Stimulated activated CD4-positive, alpha-beta T cell treated with anti-CD3 and anti-CD28 coated beads, Interleukin-12 subunit alpha, Interleukin-12 subunit beta, amount 100 ng/mL, for 24 hours (primary cell): ENCODE data around the gene EBF4.
A peak's percentile ranks its signal among the peaks of the same experiment; 100 is the strongest.

ENCODE experiments used
- DNase-seq, 2 experiments: peaks; one replicate each; pipeline ENCODE4 v3.0.0-alpha.2; 2020; ENCODE audit warnings: low read depth in 2 of 2

EBF4 gene, protein sequence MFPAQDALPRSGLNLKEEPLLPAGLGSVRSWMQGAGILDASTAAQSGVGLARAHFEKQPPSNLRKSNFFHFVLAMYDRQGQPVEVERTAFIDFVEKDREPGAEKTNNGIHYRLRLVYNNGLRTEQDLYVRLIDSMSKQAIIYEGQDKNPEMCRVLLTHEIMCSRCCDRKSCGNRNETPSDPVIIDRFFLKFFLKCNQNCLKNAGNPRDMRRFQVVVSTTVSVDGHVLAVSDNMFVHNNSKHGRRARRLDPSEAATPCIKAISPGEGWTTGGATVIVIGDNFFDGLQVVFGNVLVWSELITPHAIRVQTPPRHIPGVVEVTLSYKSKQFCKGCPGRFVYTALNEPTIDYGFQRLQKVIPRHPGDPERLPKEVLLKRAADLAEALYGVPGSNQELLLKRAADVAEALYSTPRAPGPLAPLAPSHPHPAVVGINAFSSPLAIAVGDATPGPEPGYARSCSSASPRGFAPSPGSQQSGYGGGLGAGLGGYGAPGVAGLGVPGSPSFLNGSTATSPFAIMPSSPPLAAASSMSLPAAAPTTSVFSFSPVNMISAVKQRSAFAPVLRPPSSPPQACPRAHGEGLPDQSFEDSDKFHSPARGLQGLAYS

DNA sequence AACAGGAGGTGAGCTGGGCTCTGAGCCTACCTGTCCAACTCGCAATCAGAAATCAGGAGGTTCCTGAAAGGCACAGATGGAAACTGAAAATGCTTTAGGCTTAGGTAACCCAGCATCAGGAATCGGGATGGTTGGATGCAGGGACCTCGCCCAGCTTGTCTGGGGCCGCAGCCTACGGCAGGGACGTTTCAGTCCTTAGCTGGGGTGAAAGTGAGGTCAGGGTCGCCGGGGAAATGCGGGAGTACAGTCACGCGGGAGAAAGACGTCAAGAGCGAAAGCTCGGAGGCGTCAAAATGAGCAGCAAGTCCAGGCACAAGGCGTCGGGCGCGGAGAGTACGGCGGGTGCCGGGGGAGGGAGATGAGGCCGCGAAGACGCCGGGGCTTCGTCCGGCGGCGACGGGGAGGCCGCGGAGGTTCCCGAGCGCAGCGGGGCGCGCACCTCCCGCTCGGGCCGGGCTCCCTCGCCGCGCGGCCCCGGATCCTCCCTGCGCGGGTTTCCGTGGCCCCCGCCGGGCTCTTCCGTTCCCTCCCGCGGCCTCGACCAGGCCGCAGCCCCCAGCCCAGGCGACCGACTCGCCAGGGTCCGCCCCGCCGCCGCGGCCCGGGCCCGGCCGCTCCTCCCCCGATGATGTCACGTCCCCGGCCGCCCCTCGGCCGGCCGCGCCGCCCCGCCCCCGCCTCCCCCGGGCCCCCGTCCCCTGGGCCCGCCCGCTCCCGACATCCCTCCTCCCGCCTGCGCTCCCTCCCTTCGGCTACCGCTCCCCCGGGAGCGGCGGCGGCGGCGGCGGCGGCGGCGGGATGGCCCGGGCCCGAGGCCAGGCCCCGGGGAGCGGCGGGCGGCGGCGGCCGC lies at the start of gene EBF4:
Gene EBF4, plus strand, starts transcription at position 745 of the 850 bp plus-strand sequence. CDS start 866 bp downstream, outside the sequence.
- no peak for DNase-seq

DNA sequence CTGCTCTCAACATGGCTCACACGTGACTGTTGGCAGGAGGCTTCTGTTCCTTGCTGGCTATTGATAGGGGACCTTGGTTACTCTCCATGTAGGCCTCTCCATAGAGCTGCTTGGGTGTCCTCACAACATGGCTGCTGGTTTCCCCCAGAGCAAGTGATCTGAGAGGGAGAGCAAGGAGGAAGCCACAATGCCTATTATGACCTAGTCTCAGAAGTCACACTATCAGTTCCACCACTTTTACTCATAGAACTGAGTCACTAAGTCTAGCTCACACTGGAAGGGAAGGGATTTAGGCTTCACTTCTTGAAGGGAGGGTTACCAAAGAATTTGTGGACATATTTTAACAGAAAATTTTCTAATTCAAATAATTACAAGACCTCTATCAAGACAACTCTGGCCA lies 48.9 kb upstream of the EBF4 start:
- no peak for DNase-seq

DNA sequence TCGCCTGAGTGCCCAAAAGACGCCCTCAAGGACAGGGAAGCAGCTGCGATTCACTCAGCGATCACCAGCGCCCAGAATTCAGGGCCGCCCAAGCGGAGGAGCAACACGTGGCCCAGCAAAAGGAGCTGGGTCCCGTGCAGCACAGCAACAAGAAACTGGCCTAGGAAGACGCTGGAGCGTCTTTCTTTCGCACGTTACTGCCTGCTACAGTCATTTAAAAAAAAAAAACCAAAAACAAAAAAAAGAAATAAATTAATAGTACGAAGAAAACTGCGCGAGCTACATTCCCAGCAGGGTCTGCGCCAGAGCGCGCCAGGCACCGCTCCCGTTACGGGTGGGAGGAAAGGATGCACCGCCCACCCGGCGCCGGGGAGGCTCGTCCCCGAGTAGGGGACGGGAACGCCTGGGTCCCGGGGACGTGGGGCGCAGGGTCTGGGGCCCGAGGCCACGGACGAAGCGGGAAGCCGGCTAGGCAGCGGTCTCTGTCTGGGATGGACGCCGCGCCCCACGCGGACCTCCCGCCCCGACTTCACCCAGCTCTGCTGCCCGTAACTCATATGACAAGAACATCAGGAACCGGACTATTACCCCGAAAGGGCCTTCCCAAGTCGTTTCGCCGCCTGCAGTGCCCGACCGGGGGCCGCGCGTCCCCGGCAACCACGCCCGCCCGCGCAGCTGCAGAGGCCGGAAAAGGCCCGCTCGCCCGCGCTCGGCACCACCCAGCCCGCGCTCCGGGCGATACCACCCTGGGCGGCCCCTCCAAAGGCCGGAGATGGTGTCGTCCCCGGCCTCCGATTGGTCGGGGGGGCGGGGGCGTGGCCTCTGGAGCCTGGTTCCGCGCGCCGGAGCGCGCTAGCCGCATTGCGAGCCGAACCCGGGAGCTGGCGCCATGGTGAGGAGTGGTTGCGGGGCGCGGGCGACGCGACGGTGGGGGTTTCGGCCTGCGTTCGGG lies 40.5 kb upstream of the EBF4 start, which contains the start of gene NOP56:
Gene NOP56, plus strand, starts transcription at position 861 of the 952 bp plus-strand sequence. Its CDS starts 29 bp downstream, at position 890.
- DNase-seq: peak; percentile 88 to 92

DNA sequence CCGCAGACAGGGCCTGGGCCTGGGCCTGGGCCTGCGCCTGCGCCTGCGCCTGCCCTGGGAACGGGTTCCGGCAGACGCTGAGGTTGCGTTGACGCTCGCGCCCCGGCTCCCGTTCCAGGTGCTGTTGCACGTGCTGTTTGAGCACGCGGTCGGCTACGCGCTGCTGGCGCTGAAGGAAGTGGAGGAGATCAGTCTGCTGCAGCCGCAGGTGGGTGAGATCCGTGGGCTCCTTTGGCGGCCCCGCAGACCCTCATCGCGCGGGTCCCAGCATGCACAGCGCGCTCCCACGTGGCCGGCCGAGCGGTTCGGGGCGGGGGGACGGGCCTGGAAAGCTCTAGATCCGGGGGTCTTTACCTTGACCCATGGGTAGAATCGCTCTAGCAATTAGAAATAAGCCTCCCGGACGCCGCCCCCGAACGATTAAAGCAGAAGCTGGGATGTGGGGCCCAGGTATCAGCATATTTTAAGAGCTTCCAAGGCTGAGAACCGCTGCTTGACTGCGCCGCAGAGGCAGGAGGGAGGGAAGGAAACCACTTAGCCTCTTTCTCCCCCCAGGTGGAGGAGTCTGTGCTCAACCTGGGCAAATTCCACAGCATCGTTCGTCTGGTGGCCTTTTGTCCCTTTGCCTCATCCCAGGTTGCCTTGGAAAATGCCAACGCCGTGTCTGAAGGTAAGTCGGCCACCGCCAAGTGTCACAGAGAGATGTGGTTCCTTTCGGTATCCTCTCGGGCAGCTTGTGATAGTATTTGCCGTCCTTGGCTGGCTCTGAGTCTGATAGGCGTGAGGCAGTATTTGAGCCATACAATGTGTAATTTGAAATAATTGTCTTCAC lies 39.6 kb upstream of the EBF4 start:
- no peak for DNase-seq

DNA sequence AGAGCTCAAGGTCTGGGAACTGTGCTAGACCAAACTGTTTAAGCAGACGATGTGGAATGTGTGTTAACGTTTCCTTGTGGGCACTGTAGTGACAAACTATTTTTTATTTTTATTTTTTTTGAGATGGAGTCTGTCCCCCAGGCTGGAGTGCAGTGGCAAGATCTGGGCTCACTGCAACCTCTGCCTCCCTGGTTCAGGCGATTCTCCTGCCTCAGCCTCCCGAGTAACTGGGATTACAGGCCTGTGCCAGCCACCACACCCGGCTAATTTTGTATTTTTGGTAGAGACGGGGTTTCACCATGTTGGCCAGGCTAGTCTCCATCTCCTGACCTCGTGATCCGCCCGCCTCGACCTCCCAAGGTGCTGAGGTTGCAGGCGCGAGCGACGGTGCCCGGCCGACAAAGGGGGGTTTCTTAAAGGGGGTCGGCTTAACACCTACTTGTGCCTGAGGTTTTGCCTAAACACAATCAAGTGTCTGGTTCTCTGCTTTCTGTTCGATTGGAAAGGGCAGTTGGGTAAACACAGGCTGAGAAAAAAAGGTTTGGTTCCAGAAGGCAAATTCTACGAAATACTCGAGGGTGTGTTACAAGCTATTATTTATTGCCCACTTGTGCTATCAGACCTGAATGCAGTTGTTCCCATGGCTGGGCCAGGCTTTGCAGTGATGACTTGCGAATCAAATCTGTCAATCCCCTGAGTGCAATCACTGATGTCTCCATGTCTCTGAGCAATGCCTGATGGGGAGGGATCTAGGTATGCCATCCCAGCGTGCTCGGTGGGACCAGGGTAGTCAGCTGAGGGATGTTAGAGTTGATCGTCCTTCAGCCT lies 38.8 kb upstream of the EBF4 start:
- no peak for DNase-seq

DNA sequence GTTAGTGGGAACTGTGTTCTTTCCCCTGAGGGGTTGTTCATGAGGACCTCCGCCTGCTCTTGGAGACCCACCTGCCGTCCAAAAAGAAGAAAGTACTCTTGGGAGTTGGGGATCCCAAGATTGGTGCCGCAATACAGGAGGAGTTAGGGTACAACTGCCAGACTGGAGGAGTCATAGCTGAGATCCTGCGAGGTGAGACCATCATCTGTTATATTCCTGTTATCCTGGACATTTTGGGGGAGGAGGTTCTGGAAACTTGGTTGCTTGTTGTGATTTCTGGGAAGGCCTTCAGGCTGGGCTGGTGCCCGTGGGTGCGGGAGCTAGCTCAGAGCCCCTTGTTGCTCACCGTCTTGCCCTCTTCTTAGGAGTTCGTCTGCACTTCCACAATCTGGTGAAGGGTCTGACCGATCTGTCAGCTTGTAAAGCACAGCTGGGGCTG lies 38.2 kb upstream of the EBF4 start:
- DNase-seq: no peak

DNA sequence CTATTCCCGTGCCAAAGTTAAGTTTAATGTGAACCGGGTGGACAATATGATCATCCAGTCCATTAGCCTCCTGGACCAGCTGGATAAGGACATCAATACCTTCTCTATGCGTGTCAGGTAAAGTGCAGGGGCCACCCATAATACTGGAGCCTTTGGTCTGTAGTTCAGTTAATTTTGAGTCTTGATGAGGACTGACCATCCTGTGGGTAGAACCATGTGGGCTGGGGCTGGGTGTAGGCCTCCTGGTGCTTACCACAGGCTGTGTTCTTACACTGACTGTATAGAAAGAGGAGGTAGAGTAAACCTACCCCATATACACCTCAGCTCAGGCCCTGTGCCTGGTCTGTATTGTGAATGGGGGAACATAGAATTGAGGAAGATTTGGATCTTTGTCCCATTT lies 37.7 kb upstream of the EBF4 start:
- DNase-seq: no peak

DNA sequence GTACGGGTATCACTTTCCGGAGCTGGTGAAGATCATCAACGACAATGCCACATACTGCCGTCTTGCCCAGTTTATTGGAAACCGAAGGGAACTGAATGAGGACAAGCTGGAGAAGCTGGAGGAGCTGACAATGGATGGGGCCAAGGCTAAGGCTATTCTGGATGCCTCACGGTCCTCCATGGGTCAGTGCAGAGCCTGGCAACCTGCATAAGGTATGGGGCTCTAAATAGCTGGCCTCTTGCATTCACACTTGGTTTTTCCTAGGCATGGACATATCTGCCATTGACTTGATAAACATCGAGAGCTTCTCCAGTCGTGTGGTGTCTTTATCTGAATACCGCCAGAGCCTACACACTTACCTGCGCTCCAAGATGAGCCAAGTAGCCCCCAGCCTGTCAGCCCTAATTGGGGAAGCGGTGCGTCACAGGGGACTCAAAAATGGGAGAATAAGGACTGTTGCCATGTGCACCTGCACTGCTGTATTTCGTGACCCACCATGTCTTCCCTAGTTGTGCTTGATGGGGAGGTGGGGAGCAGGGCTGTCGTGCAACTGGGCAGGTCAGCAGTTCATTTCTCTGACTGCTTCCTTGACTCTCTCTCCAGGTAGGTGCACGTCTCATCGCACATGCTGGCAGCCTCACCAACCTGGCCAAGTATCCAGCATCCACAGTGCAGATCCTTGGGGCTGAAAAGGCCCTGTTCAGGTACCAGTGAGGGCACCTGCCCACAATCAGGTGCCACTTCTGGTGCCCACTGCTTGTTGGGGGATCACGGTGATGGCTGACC lies 37.1 kb upstream of the EBF4 start:
- no peak for DNase-seq

DNA sequence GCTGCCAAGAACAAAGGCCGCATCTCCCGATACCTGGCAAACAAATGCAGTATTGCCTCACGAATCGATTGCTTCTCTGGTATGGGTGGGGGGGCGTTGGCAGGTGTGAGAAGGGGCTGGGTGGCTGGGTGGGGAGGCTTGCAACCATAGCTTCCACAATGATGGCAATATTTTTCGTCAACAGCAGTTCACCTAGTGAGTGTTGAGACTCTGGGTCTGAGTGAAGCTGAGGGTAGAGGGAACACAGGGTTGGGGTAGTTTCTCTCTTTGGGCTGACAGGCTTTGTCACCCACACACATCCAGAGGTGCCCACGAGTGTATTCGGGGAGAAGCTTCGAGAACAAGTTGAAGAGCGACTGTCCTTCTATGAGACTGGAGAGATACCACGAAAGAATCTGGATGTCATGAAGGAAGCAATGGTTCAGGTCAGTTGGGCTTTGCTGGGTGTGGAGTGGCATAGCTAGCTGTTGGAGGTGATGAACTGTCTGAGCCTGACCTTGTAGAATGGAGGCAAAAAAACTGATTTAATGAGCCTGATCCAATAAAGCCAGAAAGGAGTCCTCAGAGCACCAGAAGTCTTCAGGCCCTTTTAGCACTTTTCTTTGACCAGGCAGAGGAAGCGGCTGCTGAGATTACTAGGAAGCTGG lies 36.0 kb upstream of the EBF4 start:
- no peak for DNase-seq

DNA sequence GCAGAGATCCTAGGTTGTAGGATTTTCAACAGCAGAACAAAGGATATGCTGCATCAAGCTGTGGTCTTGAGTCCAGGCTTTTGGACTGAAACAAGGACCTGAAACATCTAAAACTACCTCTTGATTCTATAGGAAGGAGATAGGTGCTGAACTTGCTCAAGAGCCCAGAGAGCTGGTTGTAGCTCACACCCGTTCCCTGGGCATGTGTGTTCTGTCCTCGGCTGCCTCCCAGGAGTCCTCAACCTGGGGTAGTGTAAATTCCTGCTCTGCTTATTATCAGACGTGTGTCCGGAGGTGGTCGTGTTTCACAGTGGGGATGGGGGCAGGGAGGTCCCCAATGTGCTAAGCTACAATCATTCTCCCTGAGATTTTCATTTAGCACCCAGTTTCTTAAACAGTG lies 35.3 kb upstream of the EBF4 start:
- no peak for DNase-seq

DNA sequence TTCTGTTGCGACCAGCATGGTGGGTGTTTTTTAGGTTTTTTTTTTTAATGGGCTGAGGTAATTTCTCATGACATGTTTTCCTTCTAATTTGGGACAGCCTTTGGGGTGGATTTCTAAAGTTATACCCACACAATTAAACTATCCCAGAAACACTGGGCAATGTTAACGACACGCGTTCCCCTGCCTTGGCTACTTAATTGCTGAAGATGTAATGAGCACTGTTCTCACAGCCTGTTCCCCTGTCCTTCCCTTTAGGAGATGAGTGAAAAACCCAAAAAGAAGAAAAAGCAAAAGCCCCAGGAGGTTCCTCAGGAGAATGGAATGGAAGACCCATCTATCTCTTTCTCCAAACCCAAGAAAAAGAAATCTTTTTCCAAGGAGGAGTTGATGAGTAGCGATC lies 34.9 kb upstream of the EBF4 start:
- no peak for DNase-seq

DNA sequence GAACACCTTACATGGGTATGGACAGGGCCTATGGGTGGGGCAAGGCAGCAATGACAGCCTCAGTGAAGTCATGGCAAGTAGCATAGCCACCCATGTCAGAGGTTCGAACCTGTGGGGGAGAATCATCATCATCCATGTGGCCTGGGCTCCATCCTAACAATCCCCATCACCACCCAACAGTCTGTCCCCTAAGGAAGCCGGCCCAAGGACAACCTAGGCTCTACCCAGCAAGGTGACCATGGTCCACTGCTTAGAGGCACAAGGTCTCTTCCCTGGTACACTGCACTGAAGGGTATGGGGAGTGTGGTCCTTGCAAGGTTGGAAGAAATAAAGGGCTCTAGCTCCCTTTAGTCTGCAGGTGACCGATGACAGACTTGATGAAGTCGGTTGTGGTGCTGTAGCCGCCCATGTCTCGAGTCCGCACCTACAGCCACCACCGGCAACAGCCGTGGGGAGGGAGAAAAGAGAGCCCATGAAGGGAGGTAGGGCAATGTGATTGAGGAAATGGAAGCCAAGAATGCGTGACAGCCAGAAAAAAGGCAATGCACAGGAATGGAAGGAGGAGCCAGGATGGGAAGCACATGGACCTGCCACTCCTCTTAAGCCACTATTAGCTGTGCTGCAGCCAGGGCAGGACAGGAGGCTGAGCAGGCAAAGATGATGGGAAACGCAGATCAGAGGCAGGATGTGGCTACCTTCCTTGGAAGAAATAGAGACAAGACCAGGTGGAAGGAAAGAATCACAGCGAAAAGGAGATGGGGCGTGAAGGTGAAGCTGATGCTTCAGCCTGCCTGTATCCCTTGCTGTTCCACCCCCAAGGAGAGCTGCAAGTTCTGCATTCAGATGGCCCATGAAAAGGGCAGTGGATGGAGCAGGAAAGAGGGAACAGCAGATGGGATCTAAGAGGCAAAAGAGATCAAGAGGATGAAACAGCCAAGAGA lies 33.9 kb upstream of the EBF4 start:
- DNase-seq: no peak

DNA sequence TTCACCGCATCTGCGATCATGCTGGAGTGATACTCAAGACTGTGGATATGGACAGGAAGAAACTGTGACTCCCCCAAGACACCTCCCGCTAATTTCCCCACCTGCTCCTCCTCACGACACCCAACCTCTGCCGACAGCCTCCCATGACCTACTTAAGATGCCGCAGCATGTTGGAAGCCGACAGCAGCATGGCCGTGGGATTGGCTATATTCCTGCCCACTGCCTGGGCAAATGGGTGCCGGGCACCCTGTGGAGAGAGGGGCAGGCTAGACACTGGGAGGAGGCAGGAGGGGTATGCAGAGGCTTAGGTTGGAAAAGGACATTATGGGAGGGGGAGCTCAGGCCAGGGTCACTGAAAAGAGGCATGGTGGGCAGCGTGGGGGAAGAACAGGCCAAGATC lies 33.0 kb upstream of the EBF4 start:
- DNase-seq: no peak

DNA sequence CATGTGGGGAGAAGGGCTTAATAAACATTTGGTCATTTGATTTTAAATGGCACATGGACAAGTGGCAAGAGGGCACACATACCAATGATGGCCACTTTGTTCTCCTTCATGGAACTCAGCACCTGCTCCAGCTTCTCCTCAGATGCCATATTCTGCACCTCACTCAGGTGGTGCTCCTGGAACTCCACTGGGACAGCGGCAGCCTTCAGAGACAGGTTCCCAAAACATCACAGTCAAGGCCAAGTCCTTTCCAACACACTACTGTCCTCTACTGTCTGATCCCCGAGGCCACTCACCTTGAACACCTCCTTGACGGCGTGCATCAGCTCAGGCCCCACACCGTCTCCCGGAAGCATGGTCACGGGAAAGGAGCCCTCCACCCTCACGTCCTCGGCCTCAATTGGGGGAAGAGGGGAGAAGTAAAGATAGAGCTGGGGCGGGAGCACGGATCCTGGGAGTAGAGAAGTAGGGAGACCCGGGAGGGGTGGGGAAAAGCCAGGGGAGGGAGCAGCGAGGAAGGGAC lies 29.2 kb upstream of the EBF4 start:
- no peak for DNase-seq

DNA sequence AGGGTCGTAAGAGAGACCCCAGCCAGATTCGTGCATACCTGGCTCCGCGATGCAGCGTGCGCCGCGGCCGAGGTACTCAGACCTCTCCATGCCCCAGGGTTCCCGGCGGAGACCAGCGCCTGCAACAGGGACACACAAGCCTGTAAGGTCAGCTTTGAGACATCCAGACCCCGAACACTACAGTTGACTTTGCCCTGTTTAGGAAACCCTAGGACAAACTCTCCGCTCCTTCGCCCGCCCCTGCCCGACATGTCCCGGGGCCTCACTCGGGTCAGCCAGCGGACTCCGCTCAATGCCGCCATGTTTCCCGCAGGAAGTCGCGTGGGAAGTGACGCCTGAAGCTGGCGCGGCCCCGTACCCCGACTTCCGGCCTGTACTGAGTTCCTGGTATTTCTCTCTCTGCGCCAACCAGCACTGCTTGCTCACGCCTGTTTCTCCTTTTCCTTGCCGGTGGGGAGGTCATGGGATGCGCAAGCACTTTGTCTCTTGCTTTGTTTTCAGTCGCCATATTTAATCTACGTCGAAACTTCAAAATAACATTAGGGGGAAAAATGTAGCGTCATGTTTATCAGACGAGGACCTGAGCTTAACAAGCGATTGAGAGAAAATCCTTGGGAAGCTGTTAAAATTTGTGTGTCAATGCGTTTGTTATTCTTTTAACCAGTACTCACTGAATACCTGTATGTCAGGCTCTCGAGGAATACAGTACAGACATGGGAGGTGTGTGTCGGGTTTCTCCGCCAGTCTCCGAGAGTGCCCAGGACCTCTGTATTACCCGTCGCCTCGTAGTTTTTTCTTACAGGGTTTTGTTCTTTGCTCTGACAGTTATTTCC lies 28.5 kb upstream of the EBF4 start, which contains the start of gene IDH3B:
Gene IDH3B, minus strand, starts transcription at position 330 of the 833 bp plus-strand sequence. Its CDS starts 28 bp downstream, at position 302.
- peak; percentile 86 to 88 for DNase-seq

DNA sequence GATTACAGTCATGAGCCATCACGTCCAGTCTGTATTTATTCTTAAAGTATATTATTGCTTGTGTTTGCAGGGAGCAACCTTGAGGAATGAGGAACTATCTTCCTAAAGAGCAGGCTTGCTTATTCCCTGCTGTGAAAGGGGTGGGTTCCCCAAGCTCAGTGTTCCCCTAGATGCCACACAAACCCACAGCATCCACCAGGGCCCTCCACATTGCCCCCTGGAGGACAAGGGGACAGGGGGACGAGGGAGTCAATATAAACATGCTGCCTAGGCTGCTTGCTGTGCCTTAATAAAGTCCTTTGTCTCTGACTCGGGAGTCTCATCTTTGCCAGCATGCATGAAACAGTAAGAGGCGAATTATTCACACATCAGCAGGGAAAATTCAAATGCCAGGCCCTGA lies 20.6 kb upstream of the EBF4 start:
- DNase-seq: no peak
